Effector CD4-positive, alpha-beta T cell (primary cell): ENCODE data around the gene OSTC.
"Not testable (repeated sequence)": the region's sequence is repeated elsewhere in the genome, so short reads cannot be mapped to it uniquely, and the experiment has no call there.

Source experiments
- DNase-seq: peaks from one replicate; pipeline ENCODE4 v3.0.0-alpha.2; 2020

OSTC gene

GRCh38 chr4:108649863-108650211 lies 562 bp upstream of the OSTC start:
- DNase-seq: no peak

DNA sequence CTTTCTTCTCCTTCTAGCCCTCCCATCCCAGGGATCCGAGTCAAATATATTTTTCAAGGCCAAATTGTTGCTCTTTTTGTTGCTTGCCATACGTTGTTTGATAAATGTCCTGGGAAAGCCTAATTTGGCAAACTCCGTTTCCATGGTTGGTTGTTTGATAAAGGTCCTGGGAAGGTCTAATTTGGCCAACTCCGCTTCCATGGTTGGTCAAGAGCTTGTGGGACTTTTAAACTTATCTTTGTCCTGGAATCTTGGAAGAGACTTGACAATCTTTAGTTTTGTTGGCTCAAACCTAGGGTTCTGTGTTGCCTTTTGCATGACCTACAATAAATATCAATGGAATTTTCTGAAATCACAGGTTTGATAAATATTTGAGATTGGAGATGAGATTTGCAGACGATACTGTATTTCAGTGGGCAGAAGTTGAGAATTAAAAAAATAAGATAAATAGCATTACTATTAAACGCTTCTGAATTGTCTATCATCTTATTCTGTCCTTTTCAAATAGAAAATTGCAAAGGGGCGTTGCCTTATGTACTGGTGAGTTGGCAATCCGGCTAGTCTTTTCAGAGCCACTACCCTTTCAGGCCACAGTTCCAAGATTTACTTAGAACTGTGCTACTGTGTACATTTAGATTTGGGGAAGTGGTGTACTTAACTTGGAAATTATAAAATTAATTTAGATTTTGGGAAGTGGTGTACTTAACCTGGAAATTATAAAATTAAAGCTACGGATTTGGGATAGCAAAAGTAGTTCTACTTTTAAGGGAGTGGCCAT lies 804 bp downstream of the OSTC start:
- no peak for DNase-seq

GRCh38 chr4:108662629-108663028 lies 12.2 kb downstream of the OSTC start:
- no peak for DNase-seq

- DNase-seq: no peak
Observed at GRCh38 chr4:108674356-108674977, 24.1 kb downstream of the OSTC start.

GRCh38 chr4:108681321-108681809 lies 31.0 kb downstream of the OSTC start:
- no peak for DNase-seq

- no peak for DNase-seq
Observed at GRCh38 chr4:108683479-108683878, 33.1 kb downstream of the OSTC start.

DNA sequence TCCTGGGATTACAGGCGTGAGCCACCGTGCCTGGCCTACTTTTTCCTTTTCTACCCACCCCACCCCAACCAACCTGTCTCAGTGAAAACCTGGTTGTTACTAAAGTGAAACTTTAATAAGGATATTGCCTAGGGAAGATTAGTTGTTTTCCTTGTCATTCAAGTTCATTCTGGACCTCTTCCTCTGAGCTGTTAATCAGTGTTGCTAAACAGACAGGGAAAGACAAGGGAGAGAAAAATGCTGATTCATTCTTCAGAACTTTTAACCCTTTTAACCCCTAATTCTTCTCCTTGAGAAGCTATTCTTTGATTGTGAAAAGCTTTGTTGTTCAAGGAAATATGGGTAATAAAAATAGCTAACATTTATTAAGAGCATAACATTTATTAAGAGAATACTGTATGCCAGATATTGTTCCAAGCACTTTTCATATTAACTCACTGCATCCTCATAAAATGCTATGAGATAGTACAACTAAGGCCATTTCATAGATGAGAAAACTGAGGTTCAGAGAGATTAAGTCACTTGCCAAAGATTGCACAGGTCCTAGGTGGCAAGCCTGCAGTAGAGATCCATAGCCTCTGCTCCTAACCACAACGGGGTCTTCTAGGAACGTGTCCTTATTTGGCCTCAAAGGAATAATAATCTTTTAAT lies 34.8 kb downstream of the OSTC start:
- DNase-seq: no peak

GRCh38 chr4:108690738-108691137 lies 40.3 kb downstream of the OSTC start:
- no peak for DNase-seq

GRCh38 chr4:108693211-108693610 lies 42.8 kb downstream of the OSTC start:
- DNase-seq: no peak

DNA sequence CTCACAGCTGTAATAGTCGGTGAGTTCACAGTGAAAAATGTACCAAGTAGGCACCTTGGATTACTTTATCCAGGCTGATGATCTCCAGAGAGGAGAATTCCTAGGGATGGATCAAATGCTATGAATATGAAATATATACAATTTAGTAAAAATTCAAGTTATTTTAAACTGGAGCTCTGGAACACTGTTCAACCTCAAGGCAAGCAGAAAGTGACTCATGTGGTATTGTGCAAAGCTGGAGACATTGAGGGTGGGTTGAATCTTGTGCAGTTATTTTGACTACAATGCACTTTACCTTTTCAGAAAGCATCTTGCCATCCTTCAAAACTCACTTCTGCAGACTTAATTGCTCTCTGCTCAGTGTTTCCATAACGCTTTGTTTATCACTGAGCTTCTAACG lies 43.4 kb downstream of the OSTC start:
- DNase-seq: no peak

DNA sequence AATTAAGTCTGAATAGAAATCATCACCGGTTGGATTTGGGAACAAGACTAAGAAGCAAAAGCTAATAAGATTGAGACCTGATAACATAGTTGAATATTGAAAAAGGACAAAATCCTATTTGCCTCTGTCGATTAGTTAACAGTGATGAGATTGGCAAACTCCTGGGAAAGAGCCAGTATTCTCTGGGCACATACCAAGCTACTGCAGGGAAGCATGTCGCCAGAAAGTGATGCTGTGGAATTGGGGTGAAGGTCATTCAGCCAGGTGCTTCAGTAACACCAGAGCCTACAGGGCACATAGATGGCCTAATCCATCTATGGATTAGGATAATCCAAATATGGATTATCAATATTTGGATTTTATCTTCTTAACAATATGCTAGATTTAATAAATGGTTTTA lies 44.0 kb downstream of the OSTC start:
- no peak for DNase-seq

DNA sequence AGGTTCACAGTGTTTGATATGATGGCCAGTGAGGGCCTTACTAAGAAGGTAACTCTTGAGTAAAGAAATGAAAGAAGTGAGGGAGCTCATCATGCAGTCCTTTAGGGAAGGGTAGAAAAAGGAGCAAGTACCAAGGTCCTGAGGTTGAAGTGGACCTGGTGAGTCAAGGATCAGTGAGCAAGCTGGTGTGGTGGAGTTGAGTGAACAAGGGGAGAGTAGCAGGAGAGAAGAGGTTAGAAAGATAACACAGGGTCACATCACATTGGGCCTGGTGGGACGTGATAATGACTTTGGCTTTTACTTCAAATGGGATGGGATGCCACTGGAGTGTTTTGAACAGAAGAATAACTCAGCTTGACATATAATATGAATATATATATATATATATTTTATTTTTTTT lies 44.7 kb downstream of the OSTC start:
- no peak for DNase-seq

GRCh38 chr4:108696160-108696559 lies 45.8 kb downstream of the OSTC start:
- no peak for DNase-seq

GRCh38 chr4:108700081-108700757 lies 49.8 kb downstream of the OSTC start:
- DNase-seq: no peak

- no peak for DNase-seq
Observed at GRCh38 chr4:108702960-108703359, 52.6 kb downstream of the OSTC start.

DNA sequence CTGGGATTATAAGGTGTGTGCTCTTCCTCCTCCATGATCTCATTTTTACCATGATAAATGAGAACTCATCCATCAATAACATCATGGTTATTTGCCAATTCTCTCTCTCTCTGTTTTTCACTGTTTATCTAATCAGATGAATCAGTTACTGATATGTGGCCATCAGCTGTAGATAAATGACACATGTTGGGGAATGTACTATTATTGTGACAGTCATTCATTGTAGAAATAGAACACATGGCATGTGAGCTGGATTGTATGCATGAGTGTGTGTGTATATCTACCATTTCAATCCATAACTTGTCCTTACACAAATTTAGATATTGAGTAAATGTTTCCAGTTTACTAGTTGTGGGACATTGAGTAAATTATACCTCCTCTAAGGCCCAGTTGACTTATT lies 53.0 kb downstream of the OSTC start:
- no peak for DNase-seq

DNA sequence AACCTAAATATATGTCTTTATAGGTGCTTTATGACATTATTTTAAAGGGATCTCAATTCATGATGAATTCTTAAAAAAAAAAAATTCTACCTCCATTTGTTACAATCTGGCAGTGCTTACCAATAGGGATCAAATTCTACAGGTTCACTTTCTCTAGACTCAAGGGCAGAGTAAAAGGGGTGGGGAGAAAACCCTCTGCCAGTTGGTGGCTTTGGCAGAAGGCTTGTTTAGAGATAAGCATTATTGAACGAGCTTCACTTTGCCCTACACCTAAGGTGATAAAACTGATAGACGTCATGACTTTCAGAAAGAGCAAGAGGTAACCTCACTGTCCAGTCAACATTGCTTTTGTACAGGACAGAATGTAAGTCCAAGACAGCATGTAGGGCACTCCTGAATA lies 53.6 kb downstream of the OSTC start:
- no peak for DNase-seq

GRCh38 chr4:108706289-108706688 lies 55.9 kb downstream of the OSTC start:
- no peak for DNase-seq

- no peak for DNase-seq
Observed at GRCh38 chr4:108709234-108709633, 58.8 kb downstream of the OSTC start.

DNA sequence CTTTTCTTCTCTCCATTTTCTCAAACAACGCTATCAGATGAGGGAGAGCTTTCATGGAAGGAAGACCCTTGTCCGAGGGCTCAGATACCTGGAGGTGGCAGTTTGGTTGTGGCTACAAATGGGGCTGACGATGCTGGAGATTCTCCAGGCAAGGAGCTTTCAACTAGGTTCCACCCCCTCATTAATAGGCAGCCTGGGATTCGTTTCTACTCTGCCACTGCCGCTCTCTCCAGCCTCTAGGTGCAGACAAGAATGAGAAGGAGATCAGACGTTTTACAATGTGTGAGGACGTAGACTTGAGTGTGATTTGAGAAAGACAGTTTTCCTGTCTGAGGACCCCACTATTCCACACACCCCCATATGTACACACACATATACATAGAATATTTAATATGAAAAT lies 59.3 kb downstream of the OSTC start:
- DNase-seq: no peak

DNA sequence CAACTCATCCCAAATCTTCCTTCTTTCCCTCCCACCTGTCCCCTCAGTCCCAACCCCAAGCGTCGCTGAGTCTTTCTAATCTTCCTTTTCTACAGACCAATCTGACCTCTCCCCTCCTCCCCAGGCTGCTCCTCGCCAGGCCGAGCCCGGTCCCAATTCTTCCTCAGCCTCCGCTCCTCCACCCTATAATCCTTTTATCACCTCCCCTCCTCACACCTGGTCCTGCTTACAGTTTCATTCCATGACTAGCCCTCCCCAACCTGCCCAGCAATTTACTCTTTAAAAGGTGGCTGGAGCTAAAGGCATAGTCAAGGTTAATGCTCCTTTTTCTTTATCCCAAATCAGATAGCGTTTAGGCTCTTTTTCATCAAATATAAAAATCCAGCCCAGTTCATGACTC lies 60.2 kb downstream of the OSTC start:
- DNase-seq: not testable (repeated sequence)

- no peak for DNase-seq
Observed at GRCh38 chr4:108714880-108715279, 64.5 kb downstream of the OSTC start.

GRCh38 chr4:108716340-108716739 lies 65.9 kb downstream of the OSTC start:
- DNase-seq: no peak

GRCh38 chr4:108717386-108717785 lies 67.0 kb downstream of the OSTC start:
- DNase-seq: no peak
